Esophagus muscularis mucosa (tissue), 4 donors: ENCODE measurements around the gene PSMA2. TPM values are rescaled to one million over a fixed set of nuclear protein-coding genes. Genes with fewer than 3 reads are reported as not detected.

Experiments used
- DNase-seq: peaks from one replicate; pipeline ENCODE4 v3.0.0-alpha.2; 2017; ENCODE audit errors: extremely low spot score
- H3K27ac ChIP-seq, 4 donors: fragments of 200-600 bp; sonication (generic); replicated peaks in 1 of 4; 1 replicate in 3 of 4; 2 replicates in 1 of 4; pipeline ENCODE4 v1.5.1; 2016 to 2019; ENCODE audit warnings: mild to moderate bottlenecking in 1 of 4
- H3K27me3 ChIP-seq, 4 donors: fragments of 200-600 bp; sonication (generic); one replicate each; pipeline versions ENCODE4 v1.5.1 to v1.6.0; 2016 to 2019
- H3K36me3 ChIP-seq, 4 donors: fragments of 200-600 bp; sonication (generic); one replicate each; pipeline ENCODE4 v1.5.1; 2016 to 2019
- H3K4me1 ChIP-seq, 4 donors: fragments of 200-600 bp; sonication (generic); one replicate each; pipeline ENCODE4 v1.5.1; 2016 to 2019
- H3K4me3 ChIP-seq, 4 donors: fragments of 200-600 bp; sonication (generic); 1 replicate in 2 of 4; 2 replicates in 2 of 4; pipeline ENCODE4 v1.5.1; 2016 to 2019; ENCODE audit warnings: mild to moderate bottlenecking in 4 of 4, moderate library complexity in 1 of 4
- H3K9me3 ChIP-seq, 4 donors: fragments of 200-600 bp; sonication (generic); 1 replicate in 3 of 4; 2 replicates in 1 of 4; pipeline ENCODE4 v1.5.1; 2016 to 2019
- CTCF ChIP-seq, 3 experiments: fragments of 200-600 bp in 2 of 3; fragments of 450-650 bp in 1 of 3; sonication (generic) in 2 of 3; IDR thresholded peaks; one replicate each; pipeline ENCODE4 v1.5.1; 2017 to 2019; ENCODE audit warnings: antibody characterized with exemption in 3 of 3, mild to moderate bottlenecking in 2 of 3, moderate library complexity in 1 of 3
- EP300 ChIP-seq: sonication (generic); formaldehyde crosslinking; IDR thresholded peaks from one replicate; pipeline ENCODE4 v1.6.1; 2017; ENCODE audit warnings: antibody characterized with exemption
- POLR2A ChIP-seq: fragments of 450-650 bp; IDR thresholded peaks from one replicate; pipeline ENCODE4 v1.6.1; 2017; ENCODE audit warnings: antibody characterized with exemption, moderate library complexity, mild to moderate bottlenecking, low read depth
- POLR2AphosphoS5 ChIP-seq, 2 donors: sonication (generic); formaldehyde crosslinking; IDR thresholded peaks; one replicate each; pipeline ENCODE4 v1.6.1; 2017; ENCODE audit warnings: antibody characterized with exemption in 2 of 2
- WGBS: methylation state at CpG from one replicate; pipeline ENCODE4 v1.1.5; 2018; 5-methylcytosine and 5-hydroxymethylcytosine counted together
- intact Hi-C: fragments of 100-400 bp; cut with DNase I; formaldehyde crosslinking; loops from one replicate; pipeline ENCODE4 v1.15.1; 2023
- total RNA-seq, 4 donors: library from RNA; depleted of rRNA; stranded (reverse); fragments of >200 nt; gene quantifications; one replicate each; pipeline versions ENCODE4 v1.1.0 to v1.2.1, GENCODE V29; 2016

The PSMA2 gene
- total RNA-seq, 4 donors from 2014 or later = 29.7 to 73.5 (median 57.7) TPM

GRCh38 chr7:42913591-42913990, 18.4 kb downstream of the PSMA2 start:
- no peak for DNase-seq
- Histone ChIP-seq H3K27ac (no peak overlapping the region), H3K4me1 (peaks cover 12 to 43% (median 16%) of the 10 kb centered on the region in 4 donors), H3K36me3 (peaks cover 11 to 40% (median 21%) of the 10 kb centered on the region in 4 donors), H3K27me3 (no peaks in the 10 kb centered on the region), H3K4me3 (no peak overlapping the region), H3K9me3 (no peaks in the 10 kb centered on the region)
- no peak for TF ChIP-seq POLR2AphosphoS5 (IDR thresholded peaks at IDR 0.05)
- no peak for TF ChIP-seq EP300
- no peak for TF ChIP-seq POLR2A
- no peak for TF ChIP-seq CTCF (IDR thresholded peaks at IDR 0.05)
- intact Hi-C loops = no loop called here
- 71% methylated on average over 2 of the region's 2 CpGs for WGBS

- intact Hi-C loops = no loop called here
- H3K9me3 ChIP-seq = no peaks in the 10 kb centered on the region
- H3K36me3 ChIP-seq = peaks cover 3 to 22% (median 11%) of the 10 kb centered on the region in 4 donors
- peak within 1 kb of the TSS; percentile 81 to 98 (median 89) for H3K4me3 ChIP-seq
- peak within 1 kb of the TSS; percentile 83 to 88 (median 84) for H3K27ac ChIP-seq
- H3K27me3 ChIP-seq = no peaks in the 10 kb centered on the region
- TF ChIP-seq CTCF (IDR thresholded peaks at IDR 0.05) = peak in 1 of 3 experiments; percentile 7
- no peak for TF ChIP-seq EP300
- TF ChIP-seq POLR2AphosphoS5 (IDR thresholded peaks at IDR 0.05) = peak; percentile 85 to 92
- TF ChIP-seq POLR2A = no peak
- 0% methylated on average over 15 of the region's 95 CpGs for WGBS
- DNase-seq = peak; percentile 99
- peaks cover 12 to 43% (median 16%) of the 10 kb centered on the region in 4 donors for H3K4me1 ChIP-seq
Measured at GRCh38 chr7:42911454-42912447, 20.2 kb downstream of the PSMA2 start, which contains the start of gene C7orf25. Gene C7orf25, minus strand, starts transcription at chr7:42912070. Its CDS starts 1,170 bp downstream, at chr7:42910900.

- no peak overlapping the region for H3K27ac ChIP-seq
- no peak for DNase-seq
- WGBS = 86% methylated on average over 2 of the region's 2 CpGs
- intact Hi-C loops = no loop called here
- peaks cover 0 to 7% (median 0%) of the 10 kb centered on the region in 4 donors for H3K36me3 ChIP-seq
- no peak overlapping the region for H3K4me3 ChIP-seq
- peaks cover 12 to 37% (median 16%) of the 10 kb centered on the region in 4 donors for H3K4me1 ChIP-seq
- no peak for TF ChIP-seq POLR2A
- no peak for TF ChIP-seq EP300
- no peak for TF ChIP-seq POLR2AphosphoS5 (IDR thresholded peaks at IDR 0.05)
- no peak for TF ChIP-seq CTCF (IDR thresholded peaks at IDR 0.05)
- H3K27me3 ChIP-seq = no peaks in the 10 kb centered on the region
- H3K9me3 ChIP-seq = no peaks in the 10 kb centered on the region
Measured at GRCh38 chr7:42910306-42910705, 21.7 kb downstream of the PSMA2 start.

- H3K27ac ChIP-seq = no peak overlapping the region
- no peaks in the 10 kb centered on the region for H3K9me3 ChIP-seq
- H3K27me3 ChIP-seq = no peaks in the 10 kb centered on the region
- no peaks in the 10 kb centered on the region for H3K36me3 ChIP-seq
- peaks cover 8 to 18% (median 12%) of the 10 kb centered on the region in 4 donors for H3K4me1 ChIP-seq
- intact Hi-C loops = no loop called here
- no peak overlapping the region for H3K4me3 ChIP-seq
- DNase-seq = no peak
- TF ChIP-seq POLR2A (no peak), EP300 (no peak), CTCF (IDR thresholded peaks at IDR 0.05) (no peak), POLR2AphosphoS5 (IDR thresholded peaks at IDR 0.05) (no peak)
Measured at GRCh38 chr7:42907316-42907715, 24.7 kb downstream of the PSMA2 start.
